CD4-positive, alpha-beta T cell treated with Interferon gamma for 1 hour (primary cell): ENCODE data around the gene SOX12.

Experiments used
- DNase-seq: peaks from one replicate; pipeline ENCODE4 v3.0.0-alpha.2; 2020

SOX12 gene

DNA sequence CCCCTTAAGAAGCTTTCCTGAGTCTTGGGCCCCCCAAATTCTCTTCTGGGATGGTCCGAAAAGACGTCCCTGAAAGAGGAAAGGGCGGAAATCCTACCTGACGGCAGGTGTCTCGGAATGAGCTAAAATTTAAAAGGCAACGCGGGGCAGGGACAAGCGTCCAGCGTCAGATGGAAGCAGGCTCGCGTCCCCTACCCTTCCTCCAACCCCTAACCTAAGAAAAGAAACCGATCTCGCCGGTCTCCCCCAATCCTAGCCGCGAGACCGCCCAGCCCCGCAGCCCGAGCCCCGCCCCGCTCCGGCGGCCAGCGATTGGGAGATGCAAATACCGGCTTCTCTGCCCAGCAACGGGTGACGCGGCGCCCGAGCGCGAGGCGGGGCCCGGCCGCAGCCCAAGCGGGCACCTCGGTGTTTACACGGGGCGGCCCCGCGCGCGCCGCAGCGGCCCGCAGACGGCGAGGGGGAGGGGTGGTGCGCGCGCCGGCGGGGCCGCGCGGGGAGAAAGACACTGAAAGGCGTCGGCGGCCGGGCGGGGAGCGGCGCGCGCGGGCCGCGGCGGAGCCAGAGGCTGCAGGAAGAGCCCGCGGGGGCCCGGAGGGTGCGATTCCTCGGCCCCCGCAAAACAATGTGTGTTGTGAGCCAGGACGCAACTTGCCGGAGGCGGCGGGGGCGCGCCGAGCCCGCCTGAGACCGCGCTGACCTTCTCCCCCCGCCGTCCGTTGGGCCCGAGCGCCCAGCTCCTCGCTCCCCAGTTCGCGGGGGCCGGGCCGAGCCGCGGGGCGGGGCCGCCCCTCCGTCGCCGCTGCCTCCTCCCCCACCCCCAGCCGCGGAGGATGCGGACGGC lies at the start of gene SOX12:
Gene SOX12, plus strand, starts transcription at position 508 of the 844 bp plus-strand sequence. CDS start 373 bp downstream, outside the sequence.
- peak; percentile 94 for DNase-seq

DNA sequence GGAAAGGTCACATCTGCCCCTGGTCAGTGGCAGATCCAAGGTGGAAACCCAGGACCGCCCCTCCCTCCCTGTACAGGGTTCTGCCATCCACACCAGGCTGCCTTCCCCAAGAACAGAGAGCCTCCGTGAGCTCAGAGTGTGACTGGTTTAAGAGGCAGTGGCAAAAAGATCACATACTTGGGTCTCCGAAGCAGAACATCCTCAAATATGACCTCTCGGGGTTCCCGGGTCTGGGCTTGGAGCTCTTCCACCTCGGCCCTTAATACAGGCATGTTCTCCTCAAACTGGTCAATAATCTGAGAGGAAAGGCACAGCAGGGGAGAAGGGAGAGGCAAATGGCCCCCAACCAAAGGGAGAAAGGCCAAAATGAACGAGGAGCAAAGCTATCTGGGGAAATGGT lies 49.6 kb upstream of the SOX12 start:
- no peak for DNase-seq

DNA sequence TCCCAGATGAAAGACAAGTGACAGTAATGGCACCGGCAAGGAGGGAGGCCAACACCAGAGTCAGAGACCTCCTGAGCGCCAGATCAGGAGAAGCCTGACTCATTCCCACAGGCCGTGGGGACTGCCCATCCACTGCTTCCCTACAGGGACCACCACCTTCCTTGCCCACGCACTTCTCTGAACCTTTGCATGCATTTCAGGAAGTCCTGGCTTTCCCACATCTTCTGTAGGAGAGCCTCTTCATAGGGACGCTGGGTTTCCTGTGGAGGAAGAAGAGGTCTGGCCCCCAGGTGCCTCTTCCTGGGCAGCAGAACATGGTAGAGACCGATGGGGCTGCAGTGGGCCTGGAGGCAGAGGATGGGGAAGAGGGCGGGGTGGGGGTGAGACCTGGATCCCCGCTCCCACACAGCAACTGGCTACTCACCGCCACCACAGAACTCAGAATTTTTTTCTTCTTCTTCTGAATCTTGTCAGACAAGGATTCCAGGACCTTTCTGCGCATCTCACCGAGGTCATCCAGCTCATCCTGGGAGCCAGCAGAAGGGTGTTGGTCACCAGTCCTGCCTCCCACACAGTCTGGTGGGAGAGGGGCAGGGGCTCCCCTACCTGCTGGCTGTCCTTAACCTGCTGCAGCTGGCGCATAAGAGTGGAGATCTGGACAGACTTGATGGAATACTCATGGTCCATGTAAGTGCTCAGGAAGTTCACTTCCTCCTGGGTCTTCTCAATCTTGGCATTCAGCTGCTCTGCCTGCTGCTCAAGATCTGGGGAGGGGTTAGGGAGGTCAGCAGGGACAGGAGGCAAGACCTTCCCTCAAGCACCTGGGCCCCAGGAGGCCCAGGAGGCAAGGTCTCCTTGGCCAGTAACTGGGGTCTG lies 48.5 kb upstream of the SOX12 start:
- DNase-seq: no peak

DNA sequence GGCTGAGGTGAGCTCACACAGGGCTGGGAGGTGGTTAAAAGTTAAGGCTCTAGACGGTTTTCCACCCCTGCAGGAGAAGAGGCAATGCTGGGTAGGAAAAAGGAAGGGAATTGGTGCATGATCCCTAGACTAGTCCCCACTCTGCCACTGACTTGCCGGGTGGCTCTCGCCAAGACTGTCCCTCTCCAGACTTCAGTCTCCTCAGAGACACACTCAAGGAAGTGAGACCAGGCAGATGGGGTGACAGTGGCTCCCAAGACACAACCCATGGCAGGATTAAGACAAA lies 47.9 kb upstream of the SOX12 start:
- DNase-seq: no peak

DNA sequence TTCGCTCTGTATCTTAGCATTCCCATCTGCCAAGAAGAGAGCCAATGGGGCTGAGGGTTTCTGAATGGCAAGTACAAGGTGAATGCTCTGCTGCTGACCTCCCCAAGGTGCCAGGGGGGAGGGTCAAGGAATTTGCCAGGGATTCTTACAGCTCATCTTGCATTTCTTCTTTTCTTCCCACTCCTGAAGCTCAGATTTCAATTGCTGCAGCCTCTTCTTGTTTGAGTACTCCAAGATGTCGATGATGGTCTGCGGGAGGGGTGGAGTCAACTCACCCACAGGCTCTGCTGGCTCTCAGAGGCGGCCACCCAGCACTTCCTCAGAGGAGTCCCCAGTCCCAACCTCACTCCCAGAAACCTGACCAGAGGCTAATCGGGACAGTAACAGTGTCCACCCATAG lies 47.2 kb upstream of the SOX12 start:
- DNase-seq: no peak

DNA sequence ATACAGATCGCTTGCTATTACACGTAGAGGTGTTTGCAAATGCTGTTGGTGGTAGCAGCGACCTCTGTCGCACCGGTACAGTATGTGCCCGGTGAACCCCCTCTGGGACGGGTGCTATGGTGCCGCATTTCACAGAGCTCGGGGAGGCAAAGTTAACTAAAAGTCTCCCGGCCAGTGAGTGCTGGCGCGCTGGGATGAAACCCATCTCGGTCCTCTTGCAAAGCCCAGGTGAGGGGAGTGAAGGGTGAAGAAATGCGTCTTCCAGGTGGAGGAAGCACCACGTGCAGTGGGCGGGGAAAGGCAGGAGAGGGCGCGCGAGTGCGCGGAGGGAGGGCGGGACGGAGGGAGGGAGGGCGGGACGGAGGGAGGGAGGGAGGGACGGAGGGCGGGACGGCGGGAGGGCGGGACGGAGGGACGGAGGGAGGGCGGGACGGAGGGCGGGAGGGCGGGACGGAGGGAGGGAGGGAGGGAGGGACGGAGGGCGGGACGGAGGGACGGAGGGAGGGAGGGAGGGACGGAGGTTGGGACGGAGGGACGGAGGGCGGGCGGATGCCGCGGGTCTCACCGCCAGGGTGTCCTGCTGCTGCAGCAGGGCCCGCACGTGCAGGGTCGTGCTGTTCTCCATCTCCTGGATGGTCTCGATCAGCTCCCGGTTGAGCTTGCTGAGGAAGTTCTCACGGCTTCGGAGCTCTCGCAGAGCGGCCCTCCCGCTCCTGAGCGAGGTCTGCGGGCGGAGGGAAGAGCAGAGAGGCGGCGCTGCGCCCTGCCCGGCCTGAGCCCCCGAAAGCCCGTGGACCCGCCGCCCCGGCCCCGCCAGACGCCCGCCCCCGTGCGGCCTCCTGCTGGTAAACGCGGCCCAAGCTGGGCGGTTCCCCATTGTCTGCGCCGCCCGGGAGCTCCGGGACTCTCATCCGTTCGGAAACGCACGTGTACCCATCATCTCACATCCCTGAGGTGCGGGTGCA lies 46.5 kb upstream of the SOX12 start:
- DNase-seq: no peak

DNA sequence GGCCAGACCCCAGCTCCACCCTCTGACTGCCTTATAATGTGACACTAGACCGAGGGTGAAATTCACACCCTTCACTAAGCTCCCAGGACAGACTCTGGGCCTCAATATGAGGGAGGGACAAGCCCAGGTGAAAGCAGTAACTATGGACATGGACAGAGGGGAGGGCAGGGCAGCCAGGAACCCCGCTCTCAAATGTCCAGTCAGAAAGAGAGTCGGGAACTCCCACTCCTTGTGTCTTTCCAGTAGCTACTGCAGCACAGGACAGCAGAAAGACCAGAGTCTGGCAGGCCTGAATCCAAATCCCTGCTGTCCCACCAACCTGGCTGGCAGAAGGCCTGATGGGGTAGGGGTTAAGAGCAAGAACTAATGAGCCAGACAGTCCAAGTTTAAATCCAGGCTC lies 41.2 kb upstream of the SOX12 start:
- no peak for DNase-seq

DNA sequence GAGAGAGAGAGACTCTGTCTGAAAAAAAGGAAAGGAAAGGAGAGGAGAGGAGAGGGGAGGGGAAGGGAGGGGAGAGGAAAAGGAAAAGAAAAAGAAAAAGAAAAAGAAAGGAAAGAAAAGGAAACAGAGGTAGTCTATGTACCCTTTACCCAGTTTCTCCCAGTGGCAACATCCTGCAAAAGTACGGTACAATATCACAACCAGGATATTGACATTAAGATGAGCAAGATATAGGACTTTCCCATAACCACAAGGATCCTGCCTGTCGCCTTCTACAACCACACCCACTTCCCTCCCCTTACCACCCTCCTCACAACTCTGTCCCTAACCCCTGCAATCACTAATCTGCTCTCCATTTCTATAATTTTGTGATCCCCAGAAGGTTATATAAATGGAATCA lies 38.8 kb upstream of the SOX12 start:
- no peak for DNase-seq

DNA sequence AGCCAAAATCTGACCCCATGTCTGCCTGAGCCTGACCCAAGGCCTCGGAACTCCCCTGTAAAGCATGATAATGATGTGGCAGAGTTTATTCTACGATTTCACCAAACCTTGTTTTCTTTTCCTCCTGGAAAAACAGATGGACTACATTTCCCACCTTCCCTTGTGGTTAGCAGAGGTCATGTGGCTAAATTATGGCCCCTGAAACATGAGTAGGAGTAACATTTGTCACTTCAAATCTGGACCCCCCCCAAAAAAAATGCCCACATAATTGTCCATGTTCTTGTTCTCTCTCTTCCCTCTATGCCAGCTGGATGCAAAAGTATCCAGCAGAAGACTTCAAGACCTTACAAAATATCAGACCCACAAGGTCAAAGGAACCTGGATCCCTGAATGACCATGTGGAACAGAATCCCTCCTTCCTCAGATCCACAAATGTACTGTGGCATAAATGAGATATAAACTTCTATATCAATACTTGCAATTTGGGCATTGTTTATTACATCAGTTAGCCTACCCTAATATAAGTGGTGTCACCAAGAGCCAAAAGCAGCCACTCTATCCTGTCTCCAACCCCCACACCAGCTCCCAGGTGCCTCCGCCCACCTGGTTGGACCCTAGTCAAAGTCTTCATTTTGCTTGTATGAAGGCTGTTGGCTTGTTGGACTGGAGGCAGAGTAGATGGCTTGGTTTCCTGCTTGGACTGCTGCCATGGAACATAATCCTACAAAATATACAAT lies 36.2 kb upstream of the SOX12 start:
- DNase-seq: no peak

DNA sequence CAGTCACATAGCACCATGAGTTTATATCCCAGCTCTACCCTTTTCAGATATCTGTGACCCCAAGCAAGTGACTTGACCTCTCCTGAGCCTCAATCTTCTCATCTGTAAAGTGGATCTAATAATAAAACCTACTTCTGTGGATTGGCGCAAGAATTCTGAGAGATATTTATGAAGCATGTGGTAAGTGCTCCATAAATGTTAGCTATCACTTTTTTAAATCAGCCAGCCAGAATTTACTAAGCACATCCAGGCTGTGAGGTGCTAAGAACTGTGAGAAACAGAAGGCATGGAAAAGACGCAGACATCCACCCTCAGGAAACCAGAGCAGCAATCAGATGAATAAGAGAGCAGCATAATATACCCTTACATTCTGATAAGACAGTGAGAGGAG lies 35.7 kb upstream of the SOX12 start:
- no peak for DNase-seq

DNA sequence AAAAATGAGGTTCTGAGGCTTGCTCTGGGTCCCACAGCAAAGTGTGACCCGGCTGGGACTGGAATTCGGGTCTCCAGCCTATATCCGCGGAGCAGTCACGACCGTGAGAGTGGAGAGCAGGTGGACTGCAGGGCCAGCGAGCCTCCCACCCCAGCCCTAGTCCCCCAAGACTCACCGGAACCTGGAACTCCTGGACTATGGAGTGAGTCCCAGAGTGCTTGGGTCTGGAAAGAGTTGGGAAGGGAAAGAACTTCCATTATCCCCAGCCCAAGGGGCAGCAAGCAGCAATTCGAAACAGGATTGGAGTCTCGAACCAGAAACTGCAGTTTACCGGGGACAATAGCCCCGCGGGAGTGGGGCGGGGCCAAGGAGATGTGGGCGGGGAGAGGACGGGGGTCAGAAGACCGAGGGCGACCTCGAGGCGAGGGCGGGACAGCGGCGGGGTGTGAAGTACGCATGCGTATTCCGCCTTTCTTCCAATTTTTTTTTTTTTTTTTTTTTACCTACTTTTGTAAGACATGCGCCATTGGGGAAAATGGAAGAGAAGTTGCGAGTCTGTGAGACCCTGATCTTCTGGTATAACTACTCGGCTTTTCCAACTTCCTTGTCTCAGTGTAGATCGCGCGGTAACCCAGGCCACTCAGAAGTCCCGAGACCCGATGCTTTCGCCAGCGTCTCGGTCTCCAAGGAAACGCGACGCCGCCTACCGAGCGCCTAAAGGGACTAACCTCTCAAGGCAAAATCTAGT lies 35.1 kb upstream of the SOX12 start, which contains the start of gene C20orf96:
Gene C20orf96, minus strand, starts transcription at position 667 of the 748 bp plus-strand sequence. Its CDS starts 140 bp downstream, at position 527.
- peak; percentile 88 for DNase-seq

DNA sequence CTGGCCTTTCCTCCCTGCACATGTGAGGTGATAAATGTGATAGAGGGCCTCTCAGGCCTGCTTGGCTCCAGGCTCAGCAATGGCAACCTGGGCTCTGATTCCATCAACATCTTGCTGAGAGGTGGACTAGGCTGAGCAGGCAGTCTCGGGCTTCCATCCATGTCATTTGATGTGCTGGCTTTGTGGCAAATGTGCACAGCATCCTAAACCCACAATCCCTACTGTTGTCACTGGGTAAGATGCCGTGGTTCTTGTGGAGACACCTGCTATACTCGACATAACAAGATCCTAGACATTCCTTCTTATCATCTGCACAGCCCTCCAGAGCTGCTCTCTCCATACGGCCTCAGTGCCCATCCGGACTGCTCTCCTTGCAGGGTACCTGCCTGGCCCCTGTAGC lies 30.8 kb upstream of the SOX12 start:
- DNase-seq: no peak

DNA sequence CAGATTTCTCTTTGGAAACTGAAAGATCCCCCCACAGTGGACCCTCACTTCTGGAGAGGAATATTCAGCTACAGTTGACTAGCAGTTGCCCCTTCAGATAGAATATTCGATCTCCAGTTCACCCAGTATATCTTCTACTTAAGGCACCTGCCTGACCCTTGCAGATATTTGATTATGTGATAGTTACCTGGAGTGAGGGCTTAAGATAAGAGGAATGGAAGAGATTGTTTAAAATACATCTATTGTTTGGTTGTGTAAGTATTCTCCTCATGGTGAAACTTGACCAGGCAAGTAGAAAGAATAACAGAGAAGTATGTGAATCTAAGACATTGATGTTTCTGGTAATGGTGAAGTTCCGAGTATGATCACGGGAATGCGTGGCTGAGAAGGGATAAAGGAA lies 29.5 kb upstream of the SOX12 start:
- no peak for DNase-seq

DNA sequence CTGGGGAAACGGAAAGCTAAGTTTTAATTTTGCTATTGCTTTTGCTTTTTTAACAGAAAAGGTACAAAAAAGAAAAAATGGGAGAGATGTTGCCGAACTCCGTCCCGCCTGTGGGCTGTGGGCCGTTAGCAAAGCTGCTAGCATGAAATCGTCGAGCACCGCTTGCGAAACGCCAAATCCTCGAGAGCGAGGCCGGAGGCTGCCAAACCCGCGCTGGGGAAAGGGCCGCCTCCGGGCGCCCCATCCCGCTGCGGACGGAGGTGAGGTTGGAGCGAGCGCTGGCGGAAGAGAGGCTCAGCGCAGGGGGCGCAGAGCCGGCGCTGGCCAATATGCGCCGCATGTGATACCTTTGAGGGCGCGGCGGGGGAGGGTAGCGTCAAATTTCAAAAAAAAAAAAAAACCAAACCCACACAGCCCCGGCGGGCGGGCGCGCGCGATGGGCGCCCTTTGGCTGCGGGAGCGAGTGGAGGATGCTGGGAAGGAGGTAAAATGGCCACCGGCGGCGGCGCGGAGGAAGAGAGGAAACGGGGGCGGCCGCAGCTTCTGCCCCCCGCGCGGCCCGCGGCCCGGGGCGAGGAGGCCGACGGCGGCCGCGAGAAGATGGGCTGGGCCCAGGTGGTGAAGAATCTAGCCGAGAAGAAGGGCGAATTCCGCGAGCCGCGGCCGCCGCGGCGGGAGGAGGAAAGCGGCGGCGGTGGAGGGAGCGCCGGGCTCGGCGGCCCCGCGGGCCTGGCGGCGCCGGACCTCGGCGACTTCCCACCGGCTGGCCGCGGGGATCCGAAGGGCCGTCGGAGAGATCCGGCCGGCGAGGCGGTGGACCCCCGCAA lies 28.0 kb upstream of the SOX12 start, which contains the start of gene ZCCHC3:
Gene ZCCHC3, plus strand, starts transcription at position 473 of the 827 bp plus-strand sequence. Its CDS starts 17 bp downstream, at position 490.
- DNase-seq: peak; percentile 84

DNA sequence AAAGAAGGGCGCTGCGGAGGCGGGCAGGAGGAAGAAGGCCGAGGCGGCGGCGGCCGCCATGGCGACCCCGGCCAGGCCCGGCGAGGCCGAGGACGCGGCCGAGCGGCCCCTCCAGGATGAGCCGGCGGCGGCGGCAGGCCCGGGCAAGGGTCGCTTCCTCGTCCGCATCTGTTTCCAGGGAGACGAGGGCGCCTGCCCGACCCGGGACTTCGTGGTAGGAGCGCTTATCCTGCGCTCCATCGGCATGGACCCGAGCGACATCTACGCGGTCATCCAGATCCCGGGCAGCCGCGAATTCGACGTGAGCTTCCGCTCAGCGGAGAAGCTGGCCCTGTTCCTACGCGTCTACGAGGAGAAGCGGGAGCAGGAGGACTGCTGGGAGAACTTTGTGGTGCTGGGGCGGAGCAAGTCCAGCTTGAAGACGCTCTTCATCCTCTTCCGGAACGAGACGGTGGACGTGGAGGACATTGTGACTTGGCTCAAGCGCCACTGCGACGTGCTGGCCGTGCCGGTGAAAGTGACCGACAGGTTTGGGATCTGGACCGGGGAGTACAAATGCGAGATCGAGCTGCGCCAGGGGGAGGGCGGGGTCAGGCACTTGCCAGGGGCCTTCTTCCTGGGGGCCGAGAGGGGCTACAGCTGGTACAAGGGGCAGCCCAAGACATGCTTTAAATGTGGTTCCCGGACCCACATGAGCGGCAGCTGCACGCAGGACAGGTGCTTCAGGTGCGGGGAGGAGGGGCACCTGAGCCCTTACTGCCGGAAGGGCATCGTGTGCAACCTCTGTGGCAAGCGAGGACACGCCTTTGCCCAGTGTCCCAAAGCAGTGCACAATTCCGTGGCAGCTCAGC lies 27.2 kb upstream of the SOX12 start:
- DNase-seq: peak; percentile 43

DNA sequence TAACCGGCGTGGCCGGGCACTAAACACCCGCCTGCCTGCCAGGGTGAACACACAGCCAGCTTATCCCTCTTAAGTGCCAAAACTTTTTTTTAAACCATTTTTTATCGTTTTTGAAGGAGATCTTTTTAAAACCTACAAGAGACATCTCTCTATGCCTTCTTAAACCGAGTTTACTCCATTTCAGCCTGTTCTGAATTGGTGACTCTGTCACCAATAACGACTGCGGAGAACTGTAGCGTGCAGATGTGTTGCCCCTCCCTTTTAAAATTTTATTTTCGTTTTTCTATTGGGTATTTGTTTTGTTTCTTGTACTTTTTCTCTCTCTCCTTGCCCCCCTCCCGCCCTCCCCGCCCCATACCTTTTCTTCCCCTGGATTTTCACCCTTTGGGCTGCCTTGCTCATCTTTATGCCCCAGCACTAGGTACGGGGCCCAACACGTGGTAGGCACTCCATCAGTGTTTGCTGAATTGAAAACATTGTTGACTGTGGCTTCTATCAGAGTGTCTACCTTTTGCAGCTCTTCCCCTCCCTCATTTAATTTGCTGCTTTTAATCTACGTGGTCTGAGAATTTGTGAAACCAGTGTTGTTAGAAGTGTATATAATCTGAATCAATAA lies 26.5 kb upstream of the SOX12 start:
- DNase-seq: no peak

DNA sequence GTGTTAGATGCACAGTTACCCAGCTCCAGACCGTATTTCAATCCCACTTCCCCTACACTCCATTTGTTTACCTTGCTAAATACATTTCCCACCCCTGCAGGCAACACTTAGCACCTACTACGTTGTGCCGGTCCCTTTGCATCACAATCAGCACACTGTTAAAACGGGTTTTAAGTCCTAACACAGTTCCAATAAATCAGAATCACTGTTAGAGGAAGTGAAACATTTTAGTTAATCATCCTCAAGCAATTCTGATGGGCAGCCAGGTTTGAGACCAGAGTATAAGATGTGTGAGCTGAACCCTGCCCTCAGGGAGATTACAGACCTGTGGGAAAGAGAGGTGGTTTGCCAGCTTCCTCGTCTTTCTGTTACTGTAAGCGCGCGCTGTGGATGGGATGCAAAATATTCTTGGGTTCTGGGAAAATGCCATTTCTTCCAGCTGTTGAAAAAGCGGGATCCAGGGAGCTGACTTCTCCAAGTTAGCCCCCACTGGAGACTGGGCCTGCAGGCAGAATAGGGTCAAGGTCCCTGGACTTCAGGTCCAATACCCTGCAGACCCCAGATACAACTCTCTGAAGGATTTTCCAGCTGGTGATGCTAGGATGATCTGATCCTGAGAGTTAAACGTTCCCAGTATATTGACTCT lies 24.9 kb upstream of the SOX12 start:
- no peak for DNase-seq
